ENCODE data around the gene MAPK8IP3.

The MAPK8IP3 gene

DNA sequence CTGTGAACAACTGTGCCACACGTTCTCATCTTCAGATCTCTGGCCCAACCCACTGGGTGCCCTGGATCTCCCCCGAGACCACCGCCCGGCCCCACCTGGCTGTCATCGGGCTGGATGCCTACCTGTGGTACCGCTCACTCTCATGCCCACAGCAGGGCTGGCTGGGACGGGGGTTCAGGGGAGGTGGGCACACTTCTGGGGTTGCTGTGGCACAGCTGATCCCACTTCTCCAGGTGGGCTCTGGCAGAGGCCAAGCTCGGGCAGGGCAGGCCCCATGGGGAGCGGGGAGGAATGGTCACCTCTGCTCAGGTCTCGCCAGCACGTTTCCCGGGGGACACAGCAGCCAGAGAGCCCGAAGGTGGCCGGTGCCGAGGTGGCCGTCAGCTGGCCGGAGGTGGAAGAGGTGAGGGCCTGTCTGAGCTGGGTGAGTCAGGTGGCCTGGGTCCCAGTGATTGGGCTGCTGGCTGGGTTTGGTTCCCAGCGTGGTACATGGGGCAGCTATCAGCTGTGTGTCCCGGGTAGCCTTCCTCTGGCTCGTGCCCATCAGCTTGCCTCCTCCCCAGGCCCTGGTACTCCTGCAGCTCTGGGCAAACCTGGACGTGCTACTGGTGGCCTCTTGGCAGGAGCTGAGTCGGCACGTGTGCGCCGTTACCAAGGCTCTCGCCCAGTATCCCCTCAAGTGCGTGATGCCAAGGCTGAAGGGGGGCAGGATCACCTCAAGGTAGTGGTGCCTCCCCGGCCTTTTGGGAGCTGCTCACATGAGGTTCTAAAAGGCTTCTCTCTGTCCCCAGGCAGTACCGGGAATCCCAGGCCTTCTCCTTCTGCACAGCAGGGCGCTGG lies 69.2 kb downstream of the MAPK8IP3 start:
- no peak for DNase-seq

DNA sequence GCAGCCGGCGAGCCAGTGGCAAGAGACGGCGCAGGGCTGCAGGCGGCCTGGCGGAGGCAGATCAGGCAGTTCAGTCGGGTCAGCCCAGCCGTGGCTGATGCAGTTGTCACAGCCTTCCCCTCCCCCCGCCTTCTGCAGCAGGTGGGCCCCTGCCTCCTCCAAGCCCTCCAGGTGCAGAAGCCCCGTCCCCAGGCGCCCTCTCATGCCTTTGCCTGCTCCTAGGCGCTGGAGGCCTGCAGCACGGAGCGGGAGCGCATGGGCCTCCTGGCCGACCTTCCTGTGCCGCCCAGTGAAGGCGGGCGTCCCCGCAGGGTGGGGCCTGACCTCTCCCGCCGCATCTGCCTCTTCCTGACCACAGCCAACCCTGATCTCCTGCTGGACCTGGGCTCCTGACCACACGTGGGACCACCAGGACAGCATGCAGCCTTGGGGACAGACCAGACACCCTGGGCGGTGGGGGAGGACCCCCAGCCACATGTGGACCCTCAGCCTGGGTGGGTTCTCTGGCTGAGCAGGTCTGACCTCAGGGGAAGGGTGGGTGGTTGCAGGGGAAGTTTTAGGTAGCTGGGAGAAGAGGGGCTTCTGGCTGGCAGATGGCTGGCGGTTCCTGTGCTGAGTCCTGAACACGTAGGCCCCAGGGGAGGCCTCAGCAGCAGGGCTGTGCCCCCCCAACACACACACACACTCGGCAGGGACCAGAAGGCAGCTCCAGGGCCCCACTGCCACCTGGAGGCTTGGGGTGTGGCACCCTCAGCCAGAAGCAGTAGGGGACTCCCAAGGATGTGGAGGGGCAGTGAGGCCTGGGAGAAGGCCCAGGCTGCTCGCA lies 70.1 kb downstream of the MAPK8IP3 start:
- DNase-seq, result no peak

GRCh38 chr16:1776672-1776955 lies 70.6 kb downstream of the MAPK8IP3 start:
- DNase-seq, result no peak

GRCh38 chr16:1776991-1777374 lies 71.0 kb downstream of the MAPK8IP3 start:
- DNase-seq, result no peak

DNA sequence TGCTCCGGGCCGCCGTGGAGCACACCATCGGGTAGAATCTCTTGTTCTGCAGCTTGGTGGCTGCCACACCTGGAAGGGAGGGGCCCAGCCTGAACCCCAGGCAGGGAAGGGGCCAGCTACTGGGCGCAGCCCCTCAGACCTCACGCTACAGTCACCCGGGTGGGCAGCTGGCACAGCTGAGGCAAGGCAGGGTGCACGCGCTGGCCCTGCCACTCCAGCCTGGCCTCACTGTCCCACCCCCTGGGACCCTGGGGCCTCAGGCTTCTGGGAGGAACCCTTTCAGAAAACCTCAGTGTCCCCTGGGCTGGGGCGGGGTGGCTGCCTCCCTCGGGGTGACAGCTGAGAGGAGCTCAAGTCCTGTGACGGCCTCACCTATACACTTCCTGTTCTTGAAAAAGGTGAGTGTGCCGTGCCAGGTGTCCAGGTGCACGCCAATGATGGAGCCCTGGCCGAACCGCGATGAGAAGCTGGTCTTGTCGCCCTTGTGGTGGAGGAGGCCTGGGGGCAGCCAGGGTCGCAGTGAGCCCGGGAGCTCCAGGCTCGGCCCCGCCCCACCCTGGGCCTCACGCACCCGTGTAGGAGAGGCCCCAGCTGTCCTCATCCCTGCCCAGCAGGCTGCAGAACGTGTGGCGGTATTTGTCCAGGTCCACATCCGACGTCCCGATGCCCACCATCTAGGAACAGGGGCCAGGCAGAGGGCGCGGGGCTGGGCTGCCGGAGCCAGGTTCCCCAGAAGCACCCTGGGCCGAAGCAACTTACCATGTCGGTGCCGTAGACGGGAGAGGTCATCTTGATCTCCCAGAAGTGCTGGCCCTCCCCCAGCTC lies 71.6 kb downstream of the MAPK8IP3 start:
- DNase-seq, result no peak

DNA sequence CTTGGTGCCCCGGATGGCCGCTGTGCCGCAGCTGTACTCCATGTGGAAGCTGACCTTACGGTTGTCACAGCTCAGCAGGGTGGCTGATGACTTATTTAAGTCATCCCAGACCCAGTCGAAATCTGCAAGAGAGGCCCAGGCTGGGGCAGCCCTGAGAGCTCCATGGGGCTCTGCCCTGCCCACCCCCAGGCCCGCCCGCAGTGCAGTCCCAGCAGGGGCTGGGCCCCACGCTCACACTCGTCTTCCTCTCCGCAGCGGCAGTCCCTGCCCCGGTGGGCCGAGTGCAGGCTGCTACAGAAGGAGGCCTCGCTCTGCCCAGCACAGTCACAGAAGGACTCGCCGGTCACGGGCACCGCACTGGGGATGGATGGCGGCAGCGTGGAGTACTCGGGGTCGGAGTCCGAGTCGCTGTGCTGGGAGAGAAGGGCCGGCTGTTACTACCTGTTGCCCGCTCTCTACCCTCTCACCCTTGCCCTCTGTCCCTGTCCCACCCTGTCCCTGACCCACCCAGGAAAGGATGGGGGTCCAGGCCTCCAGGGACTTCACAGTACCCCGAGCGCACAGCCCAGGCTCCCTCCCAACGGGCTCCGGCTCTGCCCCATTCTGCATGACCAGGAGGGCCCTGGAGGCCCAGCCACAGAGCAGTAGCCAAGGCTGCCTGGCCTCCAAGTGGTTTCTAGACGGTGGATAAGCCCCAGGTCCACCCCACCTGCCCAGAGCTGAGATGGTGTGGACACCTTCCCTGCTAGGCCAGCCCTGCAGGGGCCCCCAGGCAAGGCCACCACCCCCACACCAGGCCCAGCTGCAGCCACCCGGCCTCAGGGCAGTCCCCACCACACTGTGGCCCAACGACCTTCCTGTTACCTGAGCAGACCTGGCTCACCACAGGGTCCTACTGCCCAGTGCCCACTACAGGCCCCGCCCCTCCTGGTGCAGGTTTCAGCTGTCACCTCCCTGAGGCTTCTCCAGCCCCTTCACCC lies 72.5 kb downstream of the MAPK8IP3 start:
- no peak for DNase-seq

- no peak for DNase-seq
These were observed 73.3 kb downstream of the MAPK8IP3 start for GRCh38 chr16:1779234-1779701.

DNA sequence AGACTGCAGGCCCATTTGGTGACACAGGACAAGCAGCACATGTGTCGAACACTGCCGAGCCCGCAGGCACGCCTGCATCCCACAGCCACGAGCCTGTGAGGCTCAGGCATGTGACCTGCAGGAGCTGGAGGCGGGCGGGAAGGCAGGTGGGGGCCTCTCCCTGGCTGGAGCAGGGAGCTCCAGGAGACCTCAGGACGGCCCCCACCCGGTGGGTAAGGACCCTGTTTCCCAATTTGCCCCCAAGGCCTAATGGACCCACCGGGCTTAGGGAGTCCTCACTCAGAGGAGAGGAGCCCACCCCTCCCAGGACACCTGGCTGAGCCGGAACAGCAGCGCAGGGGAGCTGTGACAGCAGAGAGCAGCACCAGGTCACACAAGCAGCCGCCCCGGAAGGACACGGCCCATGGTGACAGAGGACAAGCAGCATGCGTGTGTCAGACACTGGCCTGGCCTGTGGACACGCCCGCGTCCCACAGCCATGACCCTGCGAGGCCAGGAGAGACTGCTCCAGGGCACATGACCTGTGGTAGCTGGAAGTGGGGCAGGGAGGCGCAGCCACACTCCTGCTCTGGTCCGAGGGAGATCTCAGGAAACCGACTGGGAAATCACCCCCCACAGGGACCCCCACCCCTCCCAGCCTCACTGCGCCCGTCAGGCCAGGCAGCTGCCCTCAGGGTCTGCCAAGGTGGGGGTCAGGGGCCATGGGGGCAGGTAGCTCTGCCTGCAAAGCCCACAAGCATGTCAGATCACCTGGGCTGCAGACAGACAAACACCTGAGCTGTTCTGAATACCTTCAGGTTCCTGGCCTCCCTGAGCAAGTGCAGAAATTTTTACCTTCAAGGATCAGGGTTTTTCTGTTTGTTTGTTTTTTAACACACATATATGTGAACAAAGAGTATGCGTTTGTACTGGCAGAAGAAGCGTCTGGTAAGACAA lies 74.0 kb downstream of the MAPK8IP3 start:
- DNase-seq, result no peak

GRCh38 chr16:1780677-1781072 lies 74.7 kb downstream of the MAPK8IP3 start:
- no peak for DNase-seq

DNA sequence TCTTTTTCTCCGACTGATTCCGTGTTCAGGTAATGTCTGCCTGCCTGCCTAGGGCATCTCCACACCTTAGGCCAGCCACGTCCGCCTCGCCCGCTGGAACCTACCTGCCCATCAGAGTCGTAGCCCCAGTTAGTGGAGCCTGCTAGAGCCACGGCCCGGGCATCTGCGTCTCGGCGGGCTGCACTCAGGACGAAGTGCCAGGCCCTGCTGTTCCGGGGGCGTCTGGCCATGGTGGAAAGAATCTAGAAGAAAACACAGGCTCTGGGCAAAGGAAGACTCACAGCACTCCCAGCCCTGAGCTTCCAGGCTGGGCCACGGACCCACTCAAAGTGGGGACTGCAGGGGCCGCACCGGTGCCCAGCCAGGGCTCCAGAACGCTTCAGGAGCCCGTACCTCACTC lies 75.3 kb downstream of the MAPK8IP3 start:
- no peak for DNase-seq

DNA sequence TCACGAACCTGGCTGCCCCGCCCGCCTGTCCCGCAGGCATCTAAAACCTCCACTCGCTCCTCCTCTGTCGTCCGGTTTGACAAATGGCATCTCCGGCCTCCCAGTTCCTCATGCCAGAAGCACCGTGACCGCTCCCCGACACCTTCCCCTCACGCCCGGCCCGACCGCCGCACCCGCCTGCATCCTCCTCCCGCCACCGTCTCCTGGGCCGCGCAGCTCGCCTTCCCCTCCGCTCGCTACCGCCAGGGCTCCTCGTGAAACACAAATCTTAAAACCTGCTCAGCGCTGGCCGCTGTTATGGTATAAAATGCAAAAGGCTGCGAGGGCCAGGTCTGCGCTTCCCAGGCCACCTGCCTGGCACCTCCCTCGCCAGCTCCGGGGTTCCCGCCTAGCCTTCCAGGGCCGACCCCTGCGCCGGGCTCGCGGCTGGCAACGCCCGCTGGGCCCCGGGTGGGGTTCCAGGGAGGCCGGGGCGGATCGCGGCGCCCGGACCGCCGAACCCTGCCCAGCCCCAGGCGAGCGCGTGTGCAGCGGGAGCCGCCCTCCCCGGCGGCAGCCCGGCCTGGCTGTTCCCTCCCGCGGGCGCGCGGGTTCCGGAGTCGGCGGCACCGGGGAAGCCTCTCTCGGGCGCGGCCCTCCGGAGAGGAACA lies 75.9 kb downstream of the MAPK8IP3 start:
- DNase-seq, result no peak

DNA sequence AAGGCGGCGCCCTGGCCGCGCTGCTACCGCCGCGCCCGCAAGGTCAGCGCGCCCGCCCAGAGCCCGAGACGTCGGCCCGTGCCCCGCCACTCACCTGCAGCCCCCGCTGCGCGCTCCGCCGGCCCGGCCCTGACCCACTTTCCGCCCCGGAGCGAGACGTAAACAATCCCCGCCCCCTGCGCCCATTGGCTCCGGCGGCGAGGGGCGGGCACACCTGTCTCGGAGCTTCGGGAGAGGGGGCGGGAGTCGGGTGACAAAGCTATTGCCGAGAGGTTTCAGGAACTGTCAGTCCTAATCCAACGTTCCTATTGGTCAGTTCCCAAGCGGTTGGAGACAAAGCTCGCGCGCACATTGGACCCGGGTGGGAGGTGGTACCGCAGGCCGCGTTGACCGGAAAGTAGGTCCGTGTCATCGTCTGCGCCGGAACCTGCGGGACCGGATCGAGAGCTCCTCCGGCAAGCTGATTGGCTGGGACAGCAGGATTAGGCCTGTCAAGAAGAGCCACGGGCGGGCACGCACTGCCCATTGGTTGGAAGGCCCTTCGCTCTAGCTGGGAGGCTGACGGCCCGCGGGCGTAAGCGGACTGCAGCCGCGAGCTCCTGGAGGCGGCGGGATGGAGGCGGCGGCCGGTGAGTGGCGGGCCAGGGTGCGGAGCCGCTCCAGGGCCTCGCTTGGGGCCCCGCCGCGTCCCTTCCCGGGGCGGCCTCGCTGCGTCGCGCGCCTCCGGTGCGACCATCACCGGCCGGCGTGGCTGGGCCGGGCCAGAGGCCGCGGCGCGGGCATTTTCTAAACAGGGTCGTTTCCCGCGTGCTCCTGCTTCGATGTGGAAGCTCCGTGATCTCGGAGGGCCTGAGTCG lies 76.6 kb downstream of the MAPK8IP3 start, which contains the start of the genes NUBP2 and SPSB3:
Gene NUBP2, plus strand, starts transcription at position 553 of the 857 bp plus-strand sequence. Its CDS starts 61 bp downstream, at position 614.
Gene SPSB3, minus strand, starts transcription at position 164 of the 857 bp plus-strand sequence. CDS start 1,088 bp downstream, outside the sequence.
- DNase-seq, result peak; percentile 100

DNA sequence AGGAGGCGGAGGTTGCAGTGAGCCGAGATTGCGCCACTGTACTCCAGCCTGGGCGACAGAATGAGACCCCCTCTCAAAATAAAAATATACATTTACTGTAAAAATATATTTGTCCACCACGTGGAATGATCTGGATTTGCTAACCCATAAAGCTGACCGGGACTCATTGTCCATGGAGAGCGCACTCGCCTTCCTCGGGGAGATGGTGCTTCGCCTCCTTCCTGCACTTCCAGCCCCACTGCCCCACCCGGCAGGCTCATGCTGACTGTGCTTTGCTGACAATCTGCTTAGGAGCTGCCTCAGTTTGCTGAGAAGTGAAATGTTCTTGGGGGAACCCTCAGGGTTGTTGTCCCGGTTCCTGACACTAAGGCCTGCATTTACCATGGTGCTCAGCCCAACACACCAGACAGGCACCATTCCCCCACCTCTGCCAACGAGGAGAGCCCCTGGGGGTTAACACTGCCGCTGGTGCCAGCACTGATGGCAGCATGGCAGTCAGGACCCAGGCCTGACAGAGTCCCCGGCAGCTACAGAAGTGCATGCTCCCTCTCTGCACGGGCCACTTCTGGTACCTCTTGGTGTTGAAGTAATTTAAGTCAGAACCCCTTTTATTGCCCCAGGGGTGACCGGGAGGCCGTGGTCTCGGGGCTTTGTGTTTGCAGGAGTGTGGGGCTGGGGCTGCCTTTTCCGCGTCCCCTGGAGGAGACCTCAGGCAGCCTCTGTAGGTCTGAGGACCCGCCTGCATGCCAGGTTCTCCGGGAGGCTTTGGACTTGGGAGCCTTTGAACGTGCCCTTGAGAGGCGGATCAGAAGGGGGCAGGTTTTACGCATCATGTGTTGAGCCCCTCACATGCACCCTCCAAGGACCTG lies 79.2 kb downstream of the MAPK8IP3 start:
- no peak for DNase-seq

GRCh38 chr16:1785846-1786170 lies 79.8 kb downstream of the MAPK8IP3 start:
- DNase-seq, result no peak

DNA sequence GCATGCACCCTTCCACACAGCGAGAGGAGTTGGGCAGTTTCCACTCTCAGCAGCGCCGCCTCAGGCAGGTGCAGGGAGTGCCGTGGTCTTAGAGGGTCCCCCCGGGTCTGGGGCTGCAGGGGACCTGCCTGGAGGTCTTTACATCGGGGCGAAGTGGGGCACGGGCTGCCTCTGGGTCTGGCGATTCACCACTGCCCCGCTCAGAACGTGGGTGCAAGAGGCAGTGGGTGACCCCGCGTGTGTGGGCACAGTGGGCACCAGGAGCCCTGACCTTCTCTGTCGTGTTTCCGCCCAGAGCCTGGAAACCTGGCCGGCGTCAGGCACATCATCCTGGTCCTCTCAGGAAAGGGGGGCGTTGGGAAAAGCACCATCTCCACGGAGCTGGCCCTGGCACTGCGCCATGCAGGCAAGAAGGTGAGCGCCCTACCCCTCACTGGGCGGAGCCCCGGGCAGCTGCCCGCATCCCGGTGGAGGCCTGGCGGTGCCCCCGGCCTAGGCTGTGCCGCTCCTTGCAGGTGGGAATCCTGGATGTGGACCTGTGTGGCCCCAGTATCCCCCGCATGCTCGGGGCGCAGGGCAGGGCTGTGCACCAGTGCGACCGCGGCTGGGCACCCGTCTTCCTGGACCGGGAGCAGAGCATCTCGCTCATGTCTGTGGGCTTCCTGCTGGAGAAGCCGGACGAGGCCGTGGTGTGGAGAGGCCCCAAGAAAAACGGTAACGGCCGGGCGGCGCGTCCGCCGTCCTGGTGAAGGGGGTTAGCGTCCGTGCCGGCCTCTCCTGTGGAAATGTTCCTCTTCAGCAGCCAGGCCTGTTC lies 80.5 kb downstream of the MAPK8IP3 start:
- no peak for DNase-seq

DNA sequence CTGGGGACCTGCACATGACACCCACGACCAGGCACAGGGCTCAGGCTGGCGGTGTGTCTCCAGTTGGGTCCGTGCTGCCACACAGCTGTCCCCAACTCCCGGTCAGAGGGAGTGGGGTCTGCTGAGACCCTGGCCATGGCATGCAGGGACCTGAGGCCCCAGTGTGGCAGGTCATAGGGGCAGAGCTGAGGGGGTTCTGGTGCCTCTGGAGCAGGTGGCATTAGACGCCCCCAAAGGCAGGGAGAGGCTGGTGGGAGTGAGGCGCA lies 81.0 kb downstream of the MAPK8IP3 start:
- DNase-seq, result no peak

DNA sequence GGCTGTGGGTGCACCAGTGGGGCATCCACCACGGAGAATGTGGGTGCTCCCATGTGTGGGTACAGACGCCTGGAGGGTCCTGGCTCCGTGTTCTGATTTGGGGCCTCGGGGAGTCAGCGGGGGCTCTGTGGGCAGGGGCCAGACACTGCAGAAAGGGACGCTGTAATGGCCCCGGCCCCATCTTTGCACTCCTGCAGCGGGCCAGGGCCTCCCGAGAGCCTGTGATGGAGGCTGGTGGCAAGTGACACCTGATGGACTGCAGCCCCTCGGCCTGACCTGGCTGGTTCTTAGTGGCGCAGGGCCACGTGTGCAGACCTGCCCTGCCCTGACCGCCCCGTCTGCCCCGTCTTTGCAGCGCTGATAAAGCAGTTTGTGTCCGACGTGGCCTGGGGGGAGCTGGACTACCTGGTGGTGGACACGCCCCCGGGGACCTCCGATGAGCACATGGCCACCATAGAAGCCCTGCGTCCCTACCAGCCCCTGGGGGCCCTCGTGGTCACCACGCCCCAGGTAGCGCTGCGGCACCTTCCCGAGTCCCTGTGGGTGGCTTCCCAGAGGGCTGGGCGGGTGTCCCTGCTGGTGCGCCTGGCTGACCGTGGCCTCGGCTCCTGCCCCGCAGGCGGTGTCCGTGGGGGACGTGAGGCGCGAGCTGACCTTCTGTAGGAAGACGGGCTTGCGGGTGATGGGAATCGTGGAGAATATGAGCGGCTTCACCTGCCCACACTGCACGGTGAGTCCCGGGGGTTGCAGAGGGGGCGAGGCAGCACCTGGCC lies 81.5 kb downstream of the MAPK8IP3 start:
- no peak for DNase-seq

Data from amniotic stem cell (primary cell).